Ectodermal cell (in vitro differentiated cells): ENCODE data around the gene ZDHHC9.

ENCODE experiments used
- H3K27ac ChIP-seq: 2 replicates; pipeline ENCODE4 v1.7.0; 2013; ENCODE audit warnings: mild to moderate bottlenecking, low read depth, low read length; ENCODE audit not compliant: insufficient read depth, poor library complexity, severe bottlenecking
- H3K27me3 ChIP-seq: 2 replicates; pipeline ENCODE4 v1.7.0; 2013; ENCODE audit warnings: mild to moderate bottlenecking, low read length; ENCODE audit not compliant: insufficient read depth, control insufficient read depth, poor library complexity, severe bottlenecking
- H3K36me3 ChIP-seq: one replicate; pipeline ENCODE4 v1.7.0; 2013; ENCODE audit warnings: low read length; ENCODE audit not compliant: control insufficient read depth, insufficient read depth
- H3K4me1 ChIP-seq: one replicate; pipeline ENCODE4 v1.7.0; 2013; ENCODE audit warnings: low read length; ENCODE audit not compliant: control insufficient read depth, insufficient read depth
- H3K4me3 ChIP-seq: 2 replicates; pipeline ENCODE4 v1.7.0; 2013; ENCODE audit warnings: low read depth, low read length, control low read depth; ENCODE audit not compliant: insufficient read depth
- H3K9me3 ChIP-seq: 2 replicates; pipeline ENCODE4 v1.7.0; 2013; ENCODE audit warnings: mild to moderate bottlenecking, low read length, moderate library complexity; ENCODE audit not compliant: control insufficient read depth
- WGBS, 2 experiments: methylation state at CpG; one replicate each; pipeline ENCODE4 v1.1.7; 2013; ENCODE audit warnings: missing lambda C conversion rate in 2 of 2; 5-methylcytosine and 5-hydroxymethylcytosine counted together

The ZDHHC9 gene

GRCh38 chrX:129787336-129788055 lies 56.2 kb downstream of the ZDHHC9 start:
- H3K36me3 ChIP-seq: no peaks in the 10 kb centered on the region
- no peaks in the 10 kb centered on the region for H3K27me3 ChIP-seq
- no peaks in the 10 kb centered on the region for H3K4me1 ChIP-seq
- no peaks in the 10 kb centered on the region for H3K9me3 ChIP-seq
- WGBS, 2 experiments: 95 to 96% methylated on average over 6 to 9 of the region's 11 CpGs
- no peak overlapping the region for H3K4me3 ChIP-seq
- H3K27ac ChIP-seq: no peak overlapping the region

- H3K27ac ChIP-seq: no peak overlapping the region
- H3K9me3 ChIP-seq: no peaks in the 10 kb centered on the region
- H3K4me1 ChIP-seq: no peaks in the 10 kb centered on the region
- no peaks in the 10 kb centered on the region for H3K27me3 ChIP-seq
- no peaks in the 10 kb centered on the region for H3K36me3 ChIP-seq
- WGBS, 2 experiments: 88 to 97% methylated on average over 3 of the region's 3 CpGs
- no peak overlapping the region for H3K4me3 ChIP-seq
These were observed 57.5 kb downstream of the ZDHHC9 start for GRCh38 chrX:129786210-129786651.

- no peak overlapping the region for H3K4me3 ChIP-seq
- WGBS, 2 experiments: 89 to 94% methylated on average over 10 to 11 of the region's 11 CpGs
These were observed 58.3 kb downstream of the ZDHHC9 start for GRCh38 chrX:129785160-129785947.

GRCh38 chrX:129784371-129784770 lies 59.3 kb downstream of the ZDHHC9 start:
- no peak overlapping the region for H3K4me3 ChIP-seq

More at GRCh38 chrX:129785160-129785947, 58.3 kb downstream of the ZDHHC9 start:
- no peaks in the 10 kb centered on the region for H3K36me3 ChIP-seq
- H3K27me3 ChIP-seq: no peaks in the 10 kb centered on the region
- H3K4me1 ChIP-seq: no peaks in the 10 kb centered on the region
- no peaks in the 10 kb centered on the region for H3K9me3 ChIP-seq
- H3K27ac ChIP-seq: no peak overlapping the region

GRCh38 chrX:129783291-129783713 lies 60.4 kb downstream of the ZDHHC9 start:
- 95 to 97% methylated on average over 11 of the region's 11 CpGs for WGBS, 2 experiments
- no peak overlapping the region for H3K4me3 ChIP-seq
- no peaks in the 10 kb centered on the region for H3K4me1 ChIP-seq
- H3K27ac ChIP-seq: no peak overlapping the region
- no peaks in the 10 kb centered on the region for H3K36me3 ChIP-seq
- H3K27me3 ChIP-seq: no peaks in the 10 kb centered on the region
- no peaks in the 10 kb centered on the region for H3K9me3 ChIP-seq

More at GRCh38 chrX:129784371-129784770, 59.3 kb downstream of the ZDHHC9 start:
- no peaks in the 10 kb centered on the region for H3K27me3 ChIP-seq
- no peak overlapping the region for H3K27ac ChIP-seq
- no peaks in the 10 kb centered on the region for H3K4me1 ChIP-seq
- no peaks in the 10 kb centered on the region for H3K9me3 ChIP-seq
- no peaks in the 10 kb centered on the region for H3K36me3 ChIP-seq
- WGBS, 2 experiments: 85 to 94% methylated on average over 7 of the region's 7 CpGs

- Histone ChIP-seq H3K4me1 (no peaks in the 10 kb centered on the region), H3K27me3 (no peaks in the 10 kb centered on the region), H3K36me3 (no peaks in the 10 kb centered on the region), H3K27ac (no peak overlapping the region), H3K4me3 (no peak overlapping the region), H3K9me3 (no peaks in the 10 kb centered on the region)
- 91 to 96% methylated on average over 4 of the region's 4 CpGs for WGBS, 2 experiments
These were observed 61.0 kb downstream of the ZDHHC9 start for GRCh38 chrX:129782706-129783105.

- H3K36me3 ChIP-seq: no peaks in the 10 kb centered on the region
- H3K27ac ChIP-seq: no peak overlapping the region
- H3K4me3 ChIP-seq: no peak overlapping the region
- H3K27me3 ChIP-seq: no peaks in the 10 kb centered on the region
- H3K4me1 ChIP-seq: no peaks in the 10 kb centered on the region
- 87 to 89% methylated on average over 10 of the region's 10 CpGs for WGBS, 2 experiments
- no peaks in the 10 kb centered on the region for H3K9me3 ChIP-seq
These were observed 61.8 kb downstream of the ZDHHC9 start for GRCh38 chrX:129781680-129782495.

GRCh38 chrX:129781134-129781672 lies 62.5 kb downstream of the ZDHHC9 start:
- Histone ChIP-seq H3K9me3 (no peaks in the 10 kb centered on the region), H3K4me3 (no peak overlapping the region), H3K4me1 (no peaks in the 10 kb centered on the region), H3K27me3 (no peaks in the 10 kb centered on the region), H3K36me3 (no peaks in the 10 kb centered on the region), H3K27ac (no peak overlapping the region)
- 40 to 57% methylated on average over 5 to 8 of the region's 8 CpGs for WGBS, 2 experiments

- Histone ChIP-seq H3K4me3 (no peak overlapping the region), H3K9me3 (no peaks in the 10 kb centered on the region), H3K27ac (no peak overlapping the region), H3K4me1 (no peaks in the 10 kb centered on the region), H3K36me3 (no peaks in the 10 kb centered on the region), H3K27me3 (no peaks in the 10 kb centered on the region)
- WGBS, 2 experiments: 93 to 95% methylated on average over 6 of the region's 6 CpGs
These were observed 63.1 kb downstream of the ZDHHC9 start for GRCh38 chrX:129780441-129781105.
